Regular cardiac myocyte (primary cell): ENCODE results near the gene OPALIN. TPM values are rescaled to one million over a fixed set of nuclear protein-coding genes. Genes with fewer than 3 reads are reported as not detected.

Experiments used
- total RNA-seq: library from RNA; depleted of rRNA; stranded (reverse); fragments of >200 nt; gene quantifications from 2 replicates; pipeline ENCODE4 v1.2.3, GENCODE V29; 2014

The OPALIN gene, protein sequence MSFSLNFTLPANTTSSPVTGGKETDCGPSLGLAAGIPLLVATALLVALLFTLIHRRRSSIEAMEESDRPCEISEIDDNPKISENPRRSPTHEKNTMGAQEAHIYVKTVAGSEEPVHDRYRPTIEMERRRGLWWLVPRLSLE
- total RNA-seq, result not detected in 2 replicates

DNA sequence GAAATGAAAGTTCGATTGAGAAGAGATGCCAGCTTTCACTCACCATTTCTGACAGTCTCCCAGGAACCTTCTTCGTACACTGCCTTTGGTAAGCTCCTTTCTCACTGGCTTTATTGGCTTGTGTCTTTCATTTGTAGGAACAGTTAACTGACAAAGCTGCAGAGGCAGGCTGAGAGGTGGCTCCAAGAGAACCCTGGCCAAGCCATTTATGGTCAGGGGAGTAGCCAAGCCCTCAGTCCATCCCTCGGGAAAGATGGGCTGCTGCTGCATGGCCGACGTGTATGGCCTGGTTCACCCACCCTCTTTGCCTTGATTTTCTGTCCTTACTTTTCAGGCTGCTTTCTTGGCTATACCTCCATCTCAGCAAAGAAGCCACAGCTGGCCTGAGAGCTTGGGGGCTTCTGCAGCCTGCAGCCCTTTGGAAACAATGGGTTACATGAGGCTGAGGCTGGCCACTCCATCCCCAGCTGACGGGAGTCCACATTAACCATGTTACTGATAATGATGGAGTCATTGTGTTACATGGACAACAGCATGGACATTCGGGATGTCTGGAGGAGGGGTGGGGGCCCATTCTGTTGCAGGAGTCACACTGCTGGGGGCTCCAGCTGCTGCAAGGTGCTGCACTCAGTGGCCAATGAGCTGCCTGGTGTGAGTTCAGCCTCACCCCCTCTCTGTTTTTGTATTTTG lies at the start of gene OPALIN:
Gene OPALIN (minus strand): TSS at position 152 of the 690 bp plus-strand sequence. CDS start 106 bp downstream, at position 46.

DNA sequence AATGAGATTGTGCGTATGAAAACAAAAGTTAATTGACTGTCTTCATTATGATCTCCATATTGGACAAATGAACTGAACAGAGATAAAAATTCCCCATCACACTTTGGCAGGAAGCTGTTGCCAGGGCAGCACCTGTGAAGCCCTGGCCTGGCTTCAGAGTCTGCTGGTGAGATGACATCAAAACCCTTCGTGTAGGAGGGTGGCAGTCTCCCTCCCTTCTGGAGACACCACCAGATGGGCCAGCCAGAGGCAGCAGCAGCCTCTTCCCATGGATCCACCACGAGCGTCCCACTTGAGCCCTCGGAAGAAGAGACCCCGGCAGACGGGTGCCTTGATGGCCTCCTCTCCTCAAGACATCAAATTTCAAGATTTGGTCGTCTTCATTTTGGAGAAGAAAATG lies 54.6 kb downstream of the OPALIN start, which contains the start of gene DNTT:
Gene DNTT (plus strand): TSS at position 205 of the 400 bp plus-strand sequence. CDS start 64 bp downstream, at position 269.

Other genes with a start within 250 kb of the OPALIN start
- 9.6 and 10.2 TPM in 2 replicates for gene ZNF518A, start 228.7 kb downstream of the OPALIN start, total RNA-seq
- gene BLNK, start 87.4 kb downstream of the OPALIN start, total RNA-seq, result 0.28 TPM in 1 of 2 replicates, not detected in the other
- gene DNTT, start 54.6 kb downstream of the OPALIN start, total RNA-seq, result not detected in 2 replicates
- 0.19 and 0.28 TPM in 2 replicates for gene TLL2, start 154.9 kb upstream of the OPALIN start, total RNA-seq
- 181 and 197 TPM in 2 replicates for gene TM9SF3, start 228.0 kb upstream of the OPALIN start, total RNA-seq